Left ventricle myocardium inferior (tissue), 1 donor: ENCODE data around the gene GPC5. TPM values are rescaled to one million over a fixed set of nuclear protein-coding genes. Genes with fewer than 3 reads are reported as not detected.

Experiments used
- DNase-seq: peaks from one replicate; pipeline ENCODE4 v3.0.0-alpha.2; 2020
- H3K27ac ChIP-seq: fragments of 200-600 bp; replicated peaks from 2 replicates; pipeline ENCODE4 v1.8.0; 2021
- H3K27me3 ChIP-seq: fragments of 200-600 bp; 2 replicates; pipeline ENCODE4 v1.8.0; 2021; ENCODE audit warnings: low read depth
- H3K36me3 ChIP-seq: fragments of 200-600 bp; 2 replicates; pipeline ENCODE4 v1.8.0; 2021
- H3K4me1 ChIP-seq: fragments of 200-600 bp; 2 replicates; pipeline ENCODE4 v1.8.0; 2021
- H3K4me3 ChIP-seq: fragments of 200-600 bp; 2 replicates; pipeline ENCODE4 v1.8.0; 2021; ENCODE audit warnings: mild to moderate bottlenecking, moderate library complexity
- H3K9me3 ChIP-seq: fragments of 200-600 bp; replicated peaks from 2 replicates; pipeline ENCODE4 v1.8.0; 2021
- intact Hi-C: fragments of 100-400 bp; cut with micrococcal nuclease; formaldehyde crosslinking; loops from one replicate; pipeline ENCODE4 v1.11.0; 2022
- total RNA-seq: library from RNA; stranded (reverse); fragmentation: NEBNext Ultra II Directional; extraction: Animal tissue kit (Norgen Biotek cat#: 25700); gene quantifications from one replicate; pipeline ENCODE4 v1.2.1, GENCODE V29; 2021
- TF ChIP-seq, protein P1 (sequence below): fragments of 200-600 bp; IDR thresholded peaks from 2 replicates; pipeline ENCODE4 v1.8.0; 2021; ENCODE audit warnings: antibody characterized with exemption, mild to moderate bottlenecking, borderline replicate concordance
- donor health status: DM: no; HTN: yes; CAD: no; lungs with severe emphysema.

GPC5 gene
- total RNA-seq, 1 donor from 2014 or later = 1.5 TPM

- H3K9me3 ChIP-seq = no peaks in the 10 kb centered on the region
- TF ChIP-seq, protein P1, sequence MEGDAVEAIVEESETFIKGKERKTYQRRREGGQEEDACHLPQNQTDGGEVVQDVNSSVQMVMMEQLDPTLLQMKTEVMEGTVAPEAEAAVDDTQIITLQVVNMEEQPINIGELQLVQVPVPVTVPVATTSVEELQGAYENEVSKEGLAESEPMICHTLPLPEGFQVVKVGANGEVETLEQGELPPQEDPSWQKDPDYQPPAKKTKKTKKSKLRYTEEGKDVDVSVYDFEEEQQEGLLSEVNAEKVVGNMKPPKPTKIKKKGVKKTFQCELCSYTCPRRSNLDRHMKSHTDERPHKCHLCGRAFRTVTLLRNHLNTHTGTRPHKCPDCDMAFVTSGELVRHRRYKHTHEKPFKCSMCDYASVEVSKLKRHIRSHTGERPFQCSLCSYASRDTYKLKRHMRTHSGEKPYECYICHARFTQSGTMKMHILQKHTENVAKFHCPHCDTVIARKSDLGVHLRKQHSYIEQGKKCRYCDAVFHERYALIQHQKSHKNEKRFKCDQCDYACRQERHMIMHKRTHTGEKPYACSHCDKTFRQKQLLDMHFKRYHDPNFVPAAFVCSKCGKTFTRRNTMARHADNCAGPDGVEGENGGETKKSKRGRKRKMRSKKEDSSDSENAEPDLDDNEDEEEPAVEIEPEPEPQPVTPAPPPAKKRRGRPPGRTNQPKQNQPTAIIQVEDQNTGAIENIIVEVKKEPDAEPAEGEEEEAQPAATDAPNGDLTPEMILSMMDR = no peak
- intact Hi-C loops = no loop called here
- no peaks in the 10 kb centered on the region for H3K27me3 ChIP-seq
- H3K27ac ChIP-seq = no peak overlapping the region
- H3K36me3 ChIP-seq = no peaks in the 10 kb centered on the region
- DNase-seq = no peak
- H3K4me3 ChIP-seq = no peak overlapping the region
- no peaks in the 10 kb centered on the region for H3K4me1 ChIP-seq
Measured at GRCh38 chr13:92613921-92614320, 1215.5 kb downstream of the GPC5 start.

DNA sequence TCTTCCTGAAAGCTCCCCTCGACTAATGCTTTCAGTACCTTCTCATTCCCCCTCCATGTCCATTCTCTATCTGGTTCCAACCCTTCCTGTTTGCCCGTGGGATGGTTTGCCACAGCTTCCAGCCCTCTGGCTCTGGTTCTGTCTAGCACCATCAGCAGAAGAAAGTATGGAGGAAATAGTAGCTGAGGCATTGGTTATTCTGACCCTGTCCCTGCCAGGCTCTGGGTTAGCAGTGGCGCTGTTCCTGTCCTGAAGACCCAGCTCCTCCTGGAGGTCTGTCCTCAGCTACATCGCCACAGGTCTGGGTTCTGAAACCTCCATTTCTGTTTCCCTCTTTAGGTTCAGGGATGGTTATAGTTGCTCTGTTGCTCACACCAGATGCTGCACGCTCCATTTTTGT is 1223.6 kb downstream of the GPC5 start:
- H3K27me3 ChIP-seq = no peaks in the 10 kb centered on the region
- TF ChIP-seq, protein P1 = no peak
- intact Hi-C loops = no loop called here

DNA sequence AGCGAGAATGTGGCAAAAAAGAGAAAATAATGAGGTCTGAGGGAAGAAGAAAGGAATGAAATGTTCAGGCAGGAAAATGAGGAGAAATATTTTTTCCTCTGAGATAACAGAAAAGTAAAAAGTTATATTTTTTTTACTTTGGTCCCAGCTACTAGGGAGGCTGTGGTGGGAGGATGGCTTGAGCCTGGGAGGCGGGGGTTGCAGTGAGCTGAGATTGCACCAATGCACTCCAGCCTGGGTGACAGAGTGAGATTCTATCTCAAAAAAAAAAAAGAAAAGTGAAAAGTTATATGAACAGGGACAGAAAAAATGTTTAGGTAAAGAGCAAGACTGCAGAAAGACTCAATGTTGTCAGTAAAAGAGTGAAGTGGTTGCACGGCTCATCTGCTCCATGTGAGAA is 1224.5 kb downstream of the GPC5 start:
- H3K36me3 ChIP-seq = no peaks in the 10 kb centered on the region
- TF ChIP-seq, protein P1 = no peak
- H3K4me3 ChIP-seq = no peak overlapping the region
- H3K9me3 ChIP-seq = no peaks in the 10 kb centered on the region
- H3K27ac ChIP-seq = no peak overlapping the region
- no peak for DNase-seq
- intact Hi-C loops = no loop called here
- no peaks in the 10 kb centered on the region for H3K4me1 ChIP-seq
- no peaks in the 10 kb centered on the region for H3K27me3 ChIP-seq

More for the DNA sequence above, 1223.6 kb downstream of the GPC5 start:
- Histone ChIP-seq H3K4me3 (no peak overlapping the region), H3K36me3 (no peaks in the 10 kb centered on the region), H3K27ac (no peak overlapping the region), H3K4me1 (no peaks in the 10 kb centered on the region), H3K9me3 (no peaks in the 10 kb centered on the region)
- DNase-seq = no peak

- TF ChIP-seq, protein P1 = no peak
- H3K4me3 ChIP-seq = no peak overlapping the region
- H3K36me3 ChIP-seq = no peaks in the 10 kb centered on the region
- H3K4me1 ChIP-seq = no peaks in the 10 kb centered on the region
- H3K27ac ChIP-seq = no peak overlapping the region
- intact Hi-C loops = no loop called here
- DNase-seq = no peak
- no peaks in the 10 kb centered on the region for H3K9me3 ChIP-seq
- H3K27me3 ChIP-seq = no peaks in the 10 kb centered on the region
Measured at GRCh38 chr13:92626274-92626673, 1227.9 kb downstream of the GPC5 start.

DNA sequence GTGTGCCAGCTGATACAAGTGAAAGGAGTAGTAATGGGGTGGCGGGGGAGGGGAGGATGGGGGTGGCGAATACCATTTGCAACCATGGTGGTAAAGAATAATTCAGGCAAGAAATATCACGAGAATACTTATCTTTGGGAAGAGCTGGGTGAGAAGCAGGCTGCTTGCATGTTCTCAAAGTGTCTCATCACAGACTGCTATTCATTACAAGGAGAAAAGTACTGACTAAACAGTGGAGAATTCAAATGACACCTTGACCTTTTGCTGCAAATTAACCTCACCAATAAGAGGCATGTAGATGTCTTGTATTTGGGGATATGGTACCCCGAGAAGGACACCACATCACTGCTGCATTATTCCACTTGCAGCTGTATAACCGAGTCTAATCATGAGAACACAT is 1242.5 kb downstream of the GPC5 start:
- H3K36me3 ChIP-seq = no peaks in the 10 kb centered on the region
- intact Hi-C loops = no loop called here
- H3K9me3 ChIP-seq = peaks cover 10% of the 10 kb centered on the region
- no peak for DNase-seq
- no peak overlapping the region for H3K4me3 ChIP-seq
- H3K4me1 ChIP-seq = no peaks in the 10 kb centered on the region
- H3K27ac ChIP-seq = no peak overlapping the region
- TF ChIP-seq, protein P1 = no peak
- H3K27me3 ChIP-seq = no peaks in the 10 kb centered on the region
